Activated naive CD4-positive, alpha-beta T cell treated with Interleukin-2 at 50 U/mL for 16 hours (primary cell): Measurements from ENCODE around the gene FBLN5.

ENCODE experiments used
- DNase-seq: peaks from one replicate; pipeline ENCODE4 v3.0.0-alpha.2; 2020

FBLN5 gene

DNA sequence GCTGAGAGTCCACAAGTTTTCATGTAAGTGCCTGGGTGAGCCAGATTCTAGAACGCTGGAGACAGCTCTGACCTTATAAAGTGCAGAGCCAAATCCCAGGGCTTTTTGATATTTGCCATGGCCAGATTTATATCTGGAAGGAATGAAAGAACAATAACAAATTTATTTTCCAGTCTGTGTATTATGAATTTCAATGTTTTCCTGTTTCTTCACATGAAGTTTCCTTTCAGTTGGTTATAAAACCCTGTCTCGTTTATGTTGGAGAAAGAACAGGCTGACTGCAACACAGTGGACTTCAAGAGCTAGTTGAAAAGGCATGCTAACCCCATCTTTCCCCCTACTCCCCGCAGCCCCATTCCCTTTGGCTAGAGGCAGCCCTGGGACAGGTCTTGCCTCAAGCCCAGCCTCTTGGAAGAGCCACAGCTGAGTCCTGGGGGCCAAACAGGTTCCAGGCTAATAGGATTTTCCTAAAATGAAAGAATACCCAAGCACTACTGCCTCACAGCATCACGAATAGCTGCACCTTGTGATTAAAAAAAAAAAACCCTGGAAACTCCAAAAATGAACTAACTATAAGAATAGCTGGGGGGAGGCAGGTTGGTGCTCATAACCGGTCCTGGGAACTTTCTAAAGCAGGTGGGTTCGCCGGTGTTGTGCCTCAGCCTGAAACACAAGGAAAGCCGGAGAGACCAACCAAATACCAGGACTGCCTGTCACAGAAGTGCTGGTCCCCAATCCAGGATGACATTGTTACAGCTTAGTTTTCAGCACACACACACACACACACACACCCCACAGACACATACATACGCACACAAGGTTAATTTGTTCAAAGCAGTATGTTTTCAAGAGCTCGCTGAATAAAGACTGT lies 1.5 kb downstream of the FBLN5 start:
- DNase-seq = no peak

DNA sequence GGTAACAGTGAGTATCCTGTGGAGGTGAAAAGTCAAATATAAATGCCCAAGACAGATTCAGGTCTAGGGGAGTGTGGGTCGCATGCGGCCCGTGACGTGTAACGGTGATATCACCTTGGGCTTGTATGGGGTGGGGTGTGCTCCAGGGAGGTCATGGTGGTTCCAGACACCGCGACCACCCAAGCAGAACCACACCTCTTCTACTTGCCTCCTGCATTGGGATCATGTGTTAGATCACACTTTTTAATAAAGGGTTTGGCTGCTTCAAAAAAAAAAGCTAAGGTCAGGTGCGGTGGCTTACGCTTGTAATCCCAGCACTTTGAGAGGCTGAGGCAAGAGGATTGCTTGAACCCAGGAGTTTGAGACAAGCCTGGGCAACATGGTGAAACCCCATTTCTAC lies 4.5 kb downstream of the FBLN5 start:
- no peak for DNase-seq

DNA sequence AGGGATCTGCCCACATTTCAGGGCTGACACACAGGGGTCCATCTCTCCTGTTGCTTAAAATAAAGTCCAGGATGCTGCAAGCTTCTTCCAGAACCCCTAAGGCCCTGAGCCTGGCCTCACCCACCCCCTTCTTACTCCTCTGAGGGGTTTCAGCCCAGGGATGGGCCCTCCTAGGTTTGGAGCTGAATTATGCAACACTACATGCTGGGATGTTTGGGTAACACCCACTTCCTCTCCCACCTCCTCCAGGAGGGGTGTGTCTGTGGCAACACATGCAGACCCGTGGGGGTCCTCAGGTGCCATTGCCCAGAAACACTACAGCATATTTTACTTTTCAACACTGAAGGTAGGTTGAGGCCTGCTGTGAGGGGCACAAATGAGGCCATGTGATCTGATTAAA lies 5.4 kb downstream of the FBLN5 start:
- no peak for DNase-seq

DNA sequence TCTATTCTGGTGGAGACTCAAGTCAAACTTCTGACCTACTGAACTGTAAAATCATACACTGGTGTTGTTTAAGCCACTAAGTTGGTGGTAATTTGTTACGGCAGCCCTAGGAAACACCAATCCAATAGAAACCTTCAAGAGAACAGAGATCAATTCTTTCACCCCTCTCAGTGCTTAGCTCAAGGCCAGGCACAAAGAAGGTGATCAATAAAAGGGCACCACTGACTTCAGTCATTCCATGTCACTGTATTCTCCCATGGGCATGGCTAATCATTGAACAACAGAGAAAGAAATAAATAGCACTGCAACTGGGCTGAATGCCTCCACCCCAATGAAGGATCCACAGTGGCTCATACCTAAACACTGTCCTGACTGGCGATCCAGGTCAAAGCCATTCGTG lies 7.3 kb downstream of the FBLN5 start:
- DNase-seq = no peak

DNA sequence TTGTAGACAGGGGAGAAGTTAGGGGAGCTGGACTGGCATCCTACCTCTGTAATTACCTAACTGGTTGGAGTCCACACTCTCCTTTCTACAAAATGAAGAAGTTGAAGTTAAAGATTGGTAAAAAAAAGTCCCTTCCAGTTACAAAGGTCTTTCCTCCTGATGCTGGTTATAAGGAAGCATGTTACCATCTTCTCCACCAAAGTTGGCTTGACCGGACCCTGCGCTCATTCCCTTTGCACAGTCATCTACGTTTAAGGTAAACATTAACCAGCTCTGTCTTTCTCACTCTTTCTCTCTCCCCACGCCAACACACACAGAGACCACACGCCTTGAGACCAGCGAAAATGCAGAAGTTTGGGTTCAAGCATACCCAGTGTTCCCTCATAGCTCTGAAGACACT lies 11.9 kb downstream of the FBLN5 start:
- no peak for DNase-seq

DNA sequence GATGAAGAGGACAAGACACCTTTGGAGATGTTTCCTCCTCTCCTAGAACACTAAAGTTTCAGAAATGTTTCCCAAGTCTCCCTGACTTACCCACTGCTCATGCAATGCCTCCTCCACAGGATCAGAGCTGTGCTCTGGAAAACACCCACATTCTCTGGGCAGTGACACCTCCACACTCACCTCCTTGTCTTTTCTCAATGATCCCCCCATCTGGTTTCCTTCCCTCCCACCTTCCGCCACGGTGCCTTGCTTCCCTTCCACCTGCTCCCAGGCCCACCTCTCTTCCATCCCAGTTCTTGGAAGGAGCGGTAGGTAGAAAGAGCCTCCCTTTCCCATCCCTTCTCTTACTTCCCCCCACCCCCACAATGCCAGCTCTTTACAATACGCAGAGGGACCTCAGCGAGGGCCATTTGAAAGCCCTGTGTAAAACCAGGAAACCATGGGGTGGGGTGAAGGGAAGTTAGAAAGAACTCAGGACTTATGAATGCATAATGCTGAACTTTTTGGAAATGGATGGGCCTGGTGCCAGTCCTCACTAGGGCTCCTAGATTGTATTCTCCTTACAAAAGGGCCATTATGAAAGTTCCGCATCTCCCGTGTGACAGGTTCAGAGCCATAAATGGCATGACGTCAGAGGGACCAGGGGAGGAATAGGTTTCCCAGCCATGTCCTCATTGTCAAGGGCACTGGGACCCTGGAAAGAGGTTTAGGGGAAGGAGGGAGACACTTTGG lies 12.8 kb downstream of the FBLN5 start:
- no peak for DNase-seq

DNA sequence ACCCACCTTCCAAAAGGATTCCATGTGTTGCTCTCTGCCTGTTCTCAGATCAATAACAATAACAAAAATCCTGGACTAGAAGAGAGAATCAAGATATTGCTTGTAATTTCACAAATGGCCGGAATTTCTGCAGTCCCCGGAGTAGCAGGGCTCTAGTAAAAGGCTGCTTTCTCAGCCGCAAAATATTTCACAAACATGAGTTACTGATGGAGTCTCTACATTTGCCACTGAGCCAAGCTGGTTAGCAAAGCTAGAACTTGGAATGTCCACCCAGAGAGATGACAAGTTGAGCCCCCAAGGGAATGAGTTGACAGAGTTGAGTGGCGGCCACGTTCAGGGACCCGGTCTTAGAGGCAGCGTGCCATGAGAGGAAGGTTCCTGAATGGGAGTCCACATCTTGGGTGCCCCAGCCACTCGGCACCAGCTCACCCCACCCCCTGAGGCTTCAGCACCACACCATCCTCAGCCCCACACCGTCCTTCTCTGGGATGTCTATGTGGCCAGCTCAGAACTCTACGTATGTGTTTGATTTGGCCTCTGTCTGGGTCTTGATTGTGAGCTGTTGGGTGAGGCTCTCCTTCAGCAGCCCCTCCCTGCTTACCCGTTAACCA lies 15.9 kb downstream of the FBLN5 start:
- no peak for DNase-seq

DNA sequence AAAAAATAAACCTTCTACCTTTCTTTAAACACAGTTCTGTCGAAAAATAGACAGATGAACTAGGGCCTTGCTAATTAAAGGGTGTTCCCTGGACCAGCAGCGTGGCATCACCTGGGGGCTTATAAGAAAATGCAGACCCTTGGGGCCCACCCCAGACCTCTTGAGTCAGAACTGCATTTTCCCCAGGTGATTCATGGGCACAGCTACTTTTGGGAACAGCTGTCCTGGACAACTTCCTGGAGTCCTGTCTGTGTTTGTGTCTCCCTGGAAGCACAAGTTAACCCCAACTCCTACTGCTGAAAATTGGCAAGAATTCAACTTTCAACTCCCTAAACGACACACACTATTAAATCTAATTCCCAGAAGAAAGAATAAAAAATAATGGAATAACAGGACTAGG lies 17.8 kb downstream of the FBLN5 start:
- DNase-seq = no peak

DNA sequence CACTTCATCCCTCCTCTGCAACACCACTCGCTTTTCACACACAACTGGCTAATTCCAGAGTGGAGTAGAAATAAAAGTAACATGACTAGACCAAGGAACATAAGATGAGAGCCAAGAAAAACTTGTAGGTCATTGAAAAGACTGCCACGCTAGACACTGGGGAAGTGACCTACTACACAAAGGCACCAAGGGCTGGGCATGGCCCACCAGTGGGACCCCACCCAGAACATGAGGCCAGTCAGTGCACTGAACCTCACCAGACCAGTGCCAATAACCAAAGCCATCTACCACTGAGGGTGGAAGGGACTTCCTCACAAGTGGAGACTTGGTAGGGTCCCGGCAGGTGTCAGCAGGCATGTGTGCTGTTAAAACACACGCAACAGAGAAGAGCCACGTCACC lies 19.7 kb downstream of the FBLN5 start:
- no peak for DNase-seq

DNA sequence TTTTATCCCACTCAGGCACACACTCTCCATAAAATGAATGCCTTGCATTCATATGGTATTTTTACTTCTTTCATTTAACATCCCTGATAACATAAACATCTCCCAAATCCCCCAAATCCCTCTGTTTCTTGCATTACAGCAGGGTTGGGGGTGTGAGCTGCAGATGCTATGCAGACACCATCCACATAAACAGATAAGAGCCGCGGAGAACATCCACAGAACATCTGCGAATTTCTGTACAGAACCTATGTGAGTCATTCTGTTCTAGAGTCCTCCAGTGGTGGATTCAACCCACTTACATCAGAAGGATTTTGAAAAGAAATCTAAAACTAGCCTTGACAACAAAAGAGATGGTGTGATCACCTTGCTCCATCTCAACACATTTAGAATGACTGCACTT lies 20.3 kb downstream of the FBLN5 start:
- no peak for DNase-seq

DNA sequence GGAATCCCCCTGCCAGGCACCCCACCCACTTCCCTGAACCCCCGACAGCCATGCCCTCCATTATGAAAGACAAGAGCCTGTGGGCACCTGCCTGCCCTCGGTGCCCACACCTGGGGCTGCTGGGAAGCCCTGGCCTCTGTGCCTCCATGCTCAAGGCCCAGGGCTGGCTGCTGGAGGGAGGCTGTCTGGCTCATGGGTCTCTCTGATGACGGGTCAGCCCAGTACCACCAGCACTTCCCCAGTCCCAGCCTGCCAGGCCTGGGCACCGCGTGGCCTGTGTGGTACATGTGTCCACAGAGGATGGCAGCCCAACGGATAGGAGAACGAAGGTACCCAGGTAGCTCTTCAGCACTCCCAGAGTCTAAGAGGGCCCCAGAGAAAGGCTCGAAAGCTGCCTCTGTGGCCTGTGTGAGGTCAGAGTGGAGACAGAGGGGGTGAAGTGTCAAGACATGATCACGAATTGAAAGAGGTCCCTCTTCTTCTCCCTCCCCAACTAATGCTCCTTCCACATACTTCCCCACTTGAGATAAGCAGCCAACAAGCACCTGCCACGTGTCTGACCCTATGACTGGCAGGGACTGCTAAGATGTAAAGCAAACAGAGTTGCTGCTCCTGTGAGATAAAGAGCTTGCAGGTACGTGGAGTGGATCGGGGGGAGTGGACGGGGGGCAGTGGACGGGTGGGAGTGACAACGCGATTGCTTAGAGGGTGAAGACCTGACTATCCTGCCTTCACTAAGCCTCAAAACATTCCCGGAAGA lies 21.2 kb downstream of the FBLN5 start:
- DNase-seq = no peak

DNA sequence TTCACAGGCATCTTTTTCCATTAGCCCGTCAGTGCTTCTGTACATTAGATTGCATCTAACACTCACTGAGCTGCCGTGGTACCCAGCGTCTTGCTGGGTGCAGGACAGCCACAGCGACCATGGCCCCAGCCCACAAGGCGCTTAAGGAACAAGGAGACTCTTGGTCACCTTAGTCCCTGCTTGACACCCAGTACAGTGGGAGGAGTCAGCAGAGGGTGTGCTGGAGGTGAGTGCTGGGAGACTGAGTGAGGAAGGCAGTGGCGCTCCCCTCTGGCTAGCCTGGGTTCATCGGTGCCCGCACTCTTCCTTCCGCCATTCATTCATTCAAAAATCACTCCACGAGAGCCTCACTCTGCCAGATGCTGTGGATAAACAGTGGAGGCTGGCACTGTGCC lies 21.8 kb downstream of the FBLN5 start:
- no peak for DNase-seq

DNA sequence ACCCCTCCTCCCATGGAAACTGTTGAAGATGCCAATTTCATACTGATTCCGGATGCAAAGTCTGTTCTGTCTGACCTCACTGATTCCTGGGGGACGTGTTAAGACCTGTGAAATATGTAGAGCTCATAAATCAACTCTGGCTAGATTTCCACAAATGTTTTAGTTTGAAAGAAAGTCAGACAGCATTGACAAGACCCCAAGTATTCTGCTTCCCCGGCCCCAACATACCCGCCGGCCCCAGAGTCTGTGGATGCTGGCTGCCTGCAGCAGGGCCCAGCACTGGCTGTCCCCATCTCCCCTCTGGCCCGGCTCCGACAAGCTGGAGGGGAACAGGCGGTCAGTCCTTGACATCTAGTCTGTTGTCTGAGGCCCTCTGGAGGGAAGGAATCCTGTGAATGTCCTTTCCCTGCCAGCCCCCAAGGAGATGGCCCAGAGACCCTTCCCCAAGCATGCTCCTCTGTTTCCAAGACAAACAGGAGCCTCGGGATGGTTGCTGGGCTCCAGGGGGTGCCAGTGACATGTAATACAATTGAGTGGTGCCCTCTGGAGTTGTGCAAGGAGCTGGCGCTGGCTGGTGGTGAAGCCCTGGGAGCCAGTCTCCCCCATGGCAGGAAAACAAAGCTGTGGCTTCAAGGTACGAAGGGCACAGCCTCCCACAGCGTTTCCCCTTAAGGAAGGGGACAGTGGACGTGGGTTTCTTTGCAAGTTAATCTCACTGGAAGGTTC lies 22.3 kb downstream of the FBLN5 start:
- no peak for DNase-seq

DNA sequence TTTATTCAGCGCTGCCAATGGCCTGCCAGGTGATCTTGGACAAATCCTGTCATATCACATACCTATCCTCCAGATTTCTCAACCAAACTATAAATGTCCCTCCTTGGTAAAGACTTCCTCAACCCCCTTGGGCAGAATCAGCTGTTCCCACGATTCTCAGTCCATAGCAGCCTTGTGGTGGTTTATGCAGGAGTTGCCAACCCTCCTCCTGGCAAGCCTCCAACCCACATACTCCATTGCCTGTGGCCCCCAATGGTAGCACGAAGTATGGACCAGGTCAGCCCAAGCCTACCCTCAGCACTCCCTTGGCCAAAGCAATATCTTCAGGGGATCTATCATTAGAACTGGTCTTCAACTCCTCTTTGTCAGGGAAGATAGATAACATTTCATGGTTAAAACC lies 27.0 kb downstream of the FBLN5 start:
- DNase-seq = no peak

DNA sequence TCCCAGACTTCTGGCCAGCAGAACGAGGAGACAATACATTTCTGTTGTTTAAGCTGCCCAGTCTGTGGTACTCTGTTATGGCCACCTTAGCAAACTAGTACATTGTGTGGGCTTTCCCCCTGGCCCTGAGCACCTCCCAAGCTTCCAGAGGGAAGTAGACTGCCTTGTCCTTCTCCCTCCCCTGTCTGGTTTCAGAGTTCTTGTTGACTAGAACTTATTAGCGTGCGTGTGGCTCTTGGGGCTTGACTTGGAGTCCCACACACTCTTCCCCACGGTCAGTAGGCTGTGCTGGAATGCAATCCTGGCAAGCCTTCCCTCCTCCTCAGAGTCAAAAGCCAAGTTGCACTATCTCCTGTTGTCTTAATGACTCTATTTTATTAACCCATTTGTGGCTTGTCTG lies 27.7 kb downstream of the FBLN5 start:
- DNase-seq = no peak

DNA sequence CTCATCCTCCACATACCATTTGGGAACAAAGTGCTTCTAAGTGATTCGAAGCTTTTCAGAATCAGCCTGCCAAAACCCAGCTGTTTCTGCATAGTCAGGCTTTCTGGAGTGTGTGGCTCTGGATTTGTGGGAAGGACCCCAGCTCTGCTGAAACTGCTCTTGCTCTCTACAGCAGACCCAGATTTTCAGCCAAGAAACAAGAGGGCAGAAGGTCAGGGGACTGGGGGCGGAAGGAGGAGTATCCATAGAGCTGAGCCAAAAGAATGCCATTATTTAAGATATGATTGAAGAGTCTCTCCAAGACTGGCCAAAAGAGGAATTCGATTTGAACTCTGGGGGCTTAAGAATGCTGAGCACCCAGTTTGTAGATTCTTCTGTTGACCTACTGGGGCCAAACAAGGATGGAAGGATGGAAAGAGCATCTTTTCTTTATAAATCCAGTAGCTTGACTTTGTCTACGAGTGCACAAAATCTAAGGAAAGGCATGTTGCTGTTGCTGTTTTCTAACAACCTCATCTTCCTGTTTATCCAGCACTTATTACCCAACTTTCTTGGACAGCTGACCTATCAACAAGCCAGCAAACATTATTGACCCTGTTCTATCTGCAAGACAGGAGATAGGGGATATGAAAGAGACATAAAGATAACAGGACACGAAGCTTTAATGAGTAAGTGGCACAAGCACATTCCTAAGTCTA lies 29.2 kb downstream of the FBLN5 start:
- DNase-seq = no peak

DNA sequence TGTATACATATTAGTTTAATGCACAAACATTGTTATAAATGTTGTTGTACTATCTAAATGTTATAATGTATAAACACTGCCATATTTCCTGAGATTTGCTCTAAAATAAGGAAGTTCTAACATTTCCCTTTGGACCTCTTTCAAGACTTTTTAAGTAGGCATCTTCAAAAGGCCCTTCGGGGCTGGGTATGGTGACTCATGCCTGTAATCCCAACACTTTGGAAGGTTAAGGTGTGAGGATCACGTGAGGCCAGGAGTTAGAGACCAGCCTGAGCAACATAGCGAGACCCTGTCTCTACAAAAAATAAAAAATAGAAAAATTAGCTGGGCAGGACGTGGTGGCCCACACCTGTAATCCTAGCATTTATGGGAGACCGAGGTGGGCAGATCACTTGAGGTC lies 35.5 kb downstream of the FBLN5 start:
- DNase-seq = no peak

DNA sequence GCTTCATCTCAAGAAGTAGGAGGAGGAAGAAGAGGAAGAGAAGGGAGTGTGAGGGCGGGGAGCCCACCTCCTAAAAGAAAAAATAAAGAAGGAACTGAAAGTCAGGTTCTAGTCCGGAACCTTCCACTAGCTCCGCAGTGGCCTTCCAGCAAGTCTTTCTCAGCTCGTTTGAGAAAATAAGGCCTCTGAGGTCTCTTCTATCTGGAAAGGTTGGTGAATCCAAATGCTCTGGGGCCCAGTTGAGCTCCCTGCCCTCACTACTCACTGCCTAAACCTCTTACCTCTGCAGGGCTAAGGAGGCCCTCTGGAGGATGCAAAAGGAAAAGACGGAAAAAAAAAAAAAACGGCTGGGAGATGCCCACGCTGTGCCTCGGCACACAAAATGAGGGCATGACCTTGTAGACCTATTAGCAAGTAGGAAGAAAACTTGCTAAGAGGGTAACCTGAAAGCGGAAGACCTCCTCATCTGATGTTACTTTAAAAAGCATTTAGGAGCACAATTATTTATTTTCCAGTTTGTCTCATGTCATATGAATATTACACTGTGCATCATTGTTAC lies 35.9 kb downstream of the FBLN5 start:
- peak; percentile 47 for DNase-seq

DNA sequence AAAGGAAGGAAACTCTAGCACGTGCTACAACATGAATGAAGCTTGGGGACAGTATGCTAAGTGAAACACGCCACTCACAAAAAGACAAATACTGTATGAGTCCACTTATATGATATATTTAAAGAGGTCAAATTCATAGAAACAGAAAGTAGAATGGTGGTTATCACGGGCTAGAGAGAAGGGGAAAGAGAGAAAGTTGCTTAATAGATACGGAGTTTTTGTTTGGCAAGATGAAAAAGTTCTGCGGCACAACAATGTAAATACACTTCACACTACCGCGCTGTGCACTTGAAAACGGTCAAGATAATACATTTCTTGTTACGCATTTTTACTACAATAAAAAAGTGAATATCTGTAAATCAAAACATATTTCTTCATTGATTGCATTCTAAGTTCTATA lies 37.3 kb downstream of the FBLN5 start:
- no peak for DNase-seq

DNA sequence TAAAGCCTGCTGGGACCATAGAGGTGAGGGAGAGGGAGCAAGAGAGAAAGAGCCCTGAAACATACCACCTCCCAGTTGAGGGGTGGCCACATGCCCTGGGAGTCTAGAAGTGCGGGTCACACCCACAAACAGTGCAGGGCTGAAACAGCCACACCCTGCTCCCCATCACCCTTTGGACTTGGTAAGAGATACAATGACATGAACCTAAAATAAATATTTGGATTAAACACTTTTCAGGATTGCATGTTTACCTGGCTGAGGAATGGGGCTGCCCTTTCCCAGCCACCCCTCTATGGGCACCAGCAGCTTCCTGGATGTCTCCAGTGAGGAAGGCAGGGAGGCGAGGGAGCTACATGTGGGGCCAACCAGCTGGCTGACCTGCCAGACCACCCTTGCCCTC lies 41.1 kb downstream of the FBLN5 start:
- DNase-seq = no peak

DNA sequence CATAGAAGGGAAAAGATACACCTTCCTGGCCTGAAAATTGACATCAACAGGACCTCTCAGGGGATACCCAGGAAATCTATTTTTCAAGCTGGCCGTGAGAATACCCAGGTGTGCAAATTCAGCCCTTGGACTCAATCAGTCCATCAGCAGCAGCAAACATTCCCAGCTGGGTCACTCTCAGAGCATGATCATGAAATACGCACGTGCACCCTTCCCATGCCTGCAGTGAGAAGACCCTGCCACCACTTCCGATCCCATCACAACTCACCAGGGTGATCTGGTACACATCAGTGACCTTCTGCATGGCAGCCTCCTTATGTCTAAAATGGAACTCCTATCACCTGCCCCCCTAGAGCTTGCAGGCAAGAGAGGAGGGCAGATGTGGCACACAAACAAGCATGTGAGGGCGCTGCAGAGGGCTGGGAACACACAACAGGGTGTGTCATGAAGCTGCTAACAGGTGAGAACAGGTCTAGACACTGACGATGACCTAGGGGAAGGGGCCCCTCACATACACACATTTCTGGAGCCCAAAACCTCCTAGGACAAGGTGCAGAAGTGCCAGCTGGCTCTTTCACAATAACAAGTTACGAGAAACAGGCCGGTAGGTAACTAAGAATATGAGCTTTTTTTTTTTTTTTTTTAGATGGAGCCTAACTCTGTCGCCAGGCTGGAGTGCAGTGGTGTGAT lies 42.4 kb downstream of the FBLN5 start:
- no peak for DNase-seq
